Posterior cingulate gyrus (tissue), 11 donors: ENCODE data around the gene CD44.

Experiments
- DNase-seq, 10 donors: peaks; one replicate each; pipeline versions ENCODE4 v3.0.0 to v3.0.0-alpha.2; 2020 to 2021; ENCODE audit warnings: mixed read lengths in 3 of 10
- intact Hi-C: fragments of 100-400 bp; cut with DNase I; formaldehyde crosslinking; loops from one replicate; pipeline ENCODE4 v1.15.1; 2023

Gene CD44

GRCh38 chr11:35248558-35249323 is 109.8 kb downstream of the CD44 start:
- DNase-seq: no peak
- intact Hi-C loops: no loop called here

GRCh38 chr11:35250192-35250591 is 111.2 kb downstream of the CD44 start:
- intact Hi-C loops: no loop called here

GRCh38 chr11:35250621-35251020 is 111.7 kb downstream of the CD44 start:
- DNase-seq: no peak
- intact Hi-C loops: no loop called here

More at GRCh38 chr11:35250192-35250591, 111.2 kb downstream of the CD44 start:
- no peak for DNase-seq

GRCh38 chr11:35253237-35253636 is 114.3 kb downstream of the CD44 start:
- no peak for DNase-seq
- intact Hi-C loops: no loop called here

GRCh38 chr11:35255514-35255913 is 116.5 kb downstream of the CD44 start:
- DNase-seq: no peak
- intact Hi-C loops: no loop called here

- DNase-seq: no peak
- intact Hi-C loops: no loop called here
These were observed 117.3 kb downstream of the CD44 start for GRCh38 chr11:35256296-35256695.

GRCh38 chr11:35257281-35257680 is 118.3 kb downstream of the CD44 start:
- no peak for DNase-seq
- intact Hi-C loops: no loop called here

- intact Hi-C loops: no loop called here
- no peak for DNase-seq
These were observed 120.6 kb downstream of the CD44 start for GRCh38 chr11:35259529-35259928.

GRCh38 chr11:35260342-35260985 is 121.5 kb downstream of the CD44 start:
- intact Hi-C loops: no loop called here
- DNase-seq: no peak

GRCh38 chr11:35261197-35261596 is 122.2 kb downstream of the CD44 start:
- intact Hi-C loops: no loop called here
- DNase-seq: no peak

- intact Hi-C loops: no loop called here
- no peak for DNase-seq
These were observed 123.1 kb downstream of the CD44 start for GRCh38 chr11:35262056-35262455.

GRCh38 chr11:35262735-35263134 is 123.8 kb downstream of the CD44 start:
- no peak for DNase-seq
- intact Hi-C loops: no loop called here

- intact Hi-C loops: no loop called here
- DNase-seq: no peak
These were observed 126.9 kb downstream of the CD44 start for GRCh38 chr11:35265755-35266454.

GRCh38 chr11:35267504-35267903 is 128.5 kb downstream of the CD44 start:
- no peak for DNase-seq
- intact Hi-C loops: no loop called here

- no peak for DNase-seq
- intact Hi-C loops: no loop called here
These were observed 131.4 kb downstream of the CD44 start for GRCh38 chr11:35270342-35270741.

GRCh38 chr11:35271031-35271430 is 132.1 kb downstream of the CD44 start:
- no peak for DNase-seq
- intact Hi-C loops: no loop called here

- intact Hi-C loops: no loop called here
- no peak for DNase-seq
These were observed 133.5 kb downstream of the CD44 start for GRCh38 chr11:35272391-35272902.

GRCh38 chr11:35274909-35275785 is 136.2 kb downstream of the CD44 start:
- peak in 6 of 10 donors; percentile 17 to 81 (median 49) for DNase-seq
- intact Hi-C loops: no loop called here

- intact Hi-C loops: no loop called here
These were observed 136.8 kb downstream of the CD44 start for GRCh38 chr11:35275786-35276170.

GRCh38 chr11:35276396-35277145 is 137.6 kb downstream of the CD44 start:
- intact Hi-C loops: no loop called here
- DNase-seq: peak in 4 of 10 donors; percentile 11 to 74 (median 40)

More at GRCh38 chr11:35275786-35276170, 136.8 kb downstream of the CD44 start:
- DNase-seq: no peak
